MM.1S (cell line): Measurements from ENCODE around the gene SPATS2.
"Not testable (repeated sequence)": the region's sequence is repeated elsewhere in the genome, so short reads cannot be mapped to it uniquely, and the experiment has no call there.

Experiments used
- DNase-seq: peaks from one replicate; pipeline ENCODE4 v3.0.0-alpha.2; 2015
- H2AFZ ChIP-seq: fragments of 300-600 bp; sonication (generic); 2 replicates; pipeline ENCODE4 v1.6.0; 2016; ENCODE audit warnings: antibody characterized with exemption, low read length
- H3F3A ChIP-seq: fragments of 300-600 bp; sonication (generic); 2 replicates; pipeline ENCODE4 v1.6.1; 2016; ENCODE audit warnings: mild to moderate bottlenecking, antibody characterized with exemption, low read length, moderate library complexity, mixed read lengths; ENCODE audit not compliant: insufficient read depth
- H3K27ac ChIP-seq: fragments of 300-600 bp; sonication (generic); 2 replicates; pipeline ENCODE4 v1.5.1; 2016; ENCODE audit warnings: mild to moderate bottlenecking, low read length
- H3K27me3 ChIP-seq: fragments of 300-600 bp; sonication (generic); replicated peaks from 2 replicates; pipeline ENCODE4 v1.6.0; 2016; ENCODE audit warnings: low read length; ENCODE audit not compliant: insufficient read depth
- H3K36me3 ChIP-seq: fragments of 300-600 bp; sonication (generic); replicated peaks from 2 replicates; pipeline ENCODE4 v1.6.1; 2016; ENCODE audit warnings: mild to moderate bottlenecking, low read length, mixed read lengths; ENCODE audit not compliant: insufficient read depth
- H3K4me1 ChIP-seq: fragments of 300-600 bp; sonication (generic); 2 replicates; pipeline ENCODE4 v1.6.1; 2016; ENCODE audit warnings: low read length, mixed read lengths
- H3K4me2 ChIP-seq: fragments of 300-600 bp; sonication (generic); 2 replicates; pipeline ENCODE4 v1.6.0; 2016; ENCODE audit warnings: low read depth, low read length
- H3K4me3 ChIP-seq: fragments of 300-600 bp; sonication (generic); 2 replicates; pipeline ENCODE4 v1.5.1; 2016; ENCODE audit warnings: low read length, mixed read lengths
- H3K79me2 ChIP-seq: fragments of 300-600 bp; sonication (generic); 2 replicates; pipeline ENCODE4 v1.6.1; 2016; ENCODE audit warnings: mixed run types, low read length, mixed read lengths
- H3K9ac ChIP-seq: fragments of 300-600 bp; sonication (generic); 2 replicates; pipeline ENCODE4 v1.6.1; 2016; ENCODE audit warnings: low read length, mixed read lengths
- H3K9me2 ChIP-seq: fragments of 300-600 bp; sonication (generic); replicated peaks from 2 replicates; pipeline ENCODE4 v1.6.1; 2016; ENCODE audit warnings: mild to moderate bottlenecking, low read length, mixed read lengths; ENCODE audit not compliant: insufficient read depth
- H3K9me3 ChIP-seq: fragments of 300-600 bp; sonication (generic); replicated peaks from 2 replicates; pipeline ENCODE4 v1.6.1; 2016; ENCODE audit warnings: mild to moderate bottlenecking, low read length, mixed read lengths; ENCODE audit not compliant: insufficient read depth
- H4K20me1 ChIP-seq: fragments of 300-600 bp; sonication (generic); 2 replicates; pipeline ENCODE4 v1.6.1; 2016; ENCODE audit warnings: mild to moderate bottlenecking, low read length, moderate library complexity, mixed read lengths; ENCODE audit not compliant: insufficient read depth
- CTCF ChIP-seq: fragments of 300-600 bp; sonication (generic); IDR thresholded peaks from 2 replicates; pipeline ENCODE4 v1.5.1; 2016; ENCODE audit warnings: antibody characterized with exemption, low read length, mixed read lengths
- EZH2 ChIP-seq: fragments of 300-600 bp; sonication (generic); optimal IDR thresholded peaks from 2 replicates; pipeline ENCODE3; 2017; ENCODE audit warnings: low read depth, mild to moderate bottlenecking, antibody characterized with exemption, low read length, mixed read lengths
- EZH2phosphoT487 ChIP-seq: fragments of 300-600 bp; sonication (generic); IDR thresholded peaks from 2 replicates; pipeline ENCODE4 v1.6.1; 2018; ENCODE audit warnings: antibody characterized with exemption, low read length

Gene SPATS2

GRCh38 chr12:49367381-49368239, at the start of gene SPATS2:
Gene SPATS2, plus strand, starts transcription at chr12:49367462. Its CDS starts 93,551 bp downstream, at chr12:49461013.
- no peaks in the 10 kb centered on the region for H3K9me3 ChIP-seq
- H3K9me2 ChIP-seq = no peaks in the 10 kb centered on the region
- H3K36me3 ChIP-seq = peaks cover 3% of the 10 kb centered on the region; the same call in 1 of the 2 replicates
- TF ChIP-seq CTCF = no peak
- TF ChIP-seq EZH2phosphoT487 = no peak
- no peak for TF ChIP-seq EZH2
- H3K79me2 ChIP-seq = peaks cover 57% of the 10 kb centered on the region
- DNase-seq = peak; percentile 33
- H2AFZ ChIP-seq = peak within 1 kb of the TSS; percentile 97
- H3K4me2 ChIP-seq = peak within 1 kb of the TSS; percentile 98
- H3F3A ChIP-seq = peaks cover 41% of the 10 kb centered on the region
- H3K27ac ChIP-seq = peak within 1 kb of the TSS; percentile 96
- H3K4me3 ChIP-seq = peak within 1 kb of the TSS; percentile 86
- H3K4me1 ChIP-seq = peaks cover 23% of the 10 kb centered on the region
- H4K20me1 ChIP-seq = no peaks in the 10 kb centered on the region
- H3K27me3 ChIP-seq = no peaks in the 10 kb centered on the region
- H3K9ac ChIP-seq = peak within 1 kb of the TSS; percentile 97

GRCh38 chr12:49320411-49321103, 46.7 kb upstream of the SPATS2 start:
- not testable (repeated sequence) for H3K27me3 ChIP-seq, H3K4me3 ChIP-seq, H3K9me2 ChIP-seq, H3K27ac ChIP-seq, H2AFZ ChIP-seq, H3F3A ChIP-seq, H3K4me1 ChIP-seq, H3K9me3 ChIP-seq, DNase-seq, H3K9ac ChIP-seq, H4K20me1 ChIP-seq, H3K36me3 ChIP-seq, H3K4me2 ChIP-seq
- peaks cover 13% of the 10 kb centered on the region for H3K79me2 ChIP-seq

GRCh38 chr12:49322367-49322707, 44.9 kb upstream of the SPATS2 start:
- peaks cover 8% of the 10 kb centered on the region for H3K4me1 ChIP-seq
- H3K9me2 ChIP-seq = no peaks in the 10 kb centered on the region
- H3K27ac ChIP-seq = no peak overlapping the region
- H3K9ac ChIP-seq = peak overlapping the region; percentile 63; the same call in 1 of the 2 replicates
- peaks cover 13% of the 10 kb centered on the region for H3K79me2 ChIP-seq
- no peaks in the 10 kb centered on the region; the same call in 1 of the 2 replicates for H3F3A ChIP-seq
- no peaks in the 10 kb centered on the region for H4K20me1 ChIP-seq
- DNase-seq = no peak
- peak overlapping the region; percentile 93 for H3K4me3 ChIP-seq
- H3K36me3 ChIP-seq = peaks cover 4% of the 10 kb centered on the region; the same call in 1 of the 2 replicates
- peak overlapping the region; percentile 74 for H3K4me2 ChIP-seq
- H3K9me3 ChIP-seq = no peaks in the 10 kb centered on the region
- H2AFZ ChIP-seq = peak overlapping the region; percentile 80
- TF ChIP-seq CTCF = no peak
- no peak for TF ChIP-seq EZH2phosphoT487
- no peak for TF ChIP-seq EZH2
- no peaks in the 10 kb centered on the region for H3K27me3 ChIP-seq
